Activated CD4-positive, alpha-beta T cell treated with anti-CD3 and anti-CD28 coated beads for 4 hours (primary cell): ENCODE measurements around the gene WDR31.

Source experiments
- DNase-seq, 2 donors: peaks; one replicate each; pipeline ENCODE4 v3.0.0-alpha.2; 2020

WDR31 gene

GRCh38 chr9:113290052-113290607, 49.9 kb downstream of the WDR31 start:
- DNase-seq, result no peak

- no peak for DNase-seq
Measured at GRCh38 chr9:113289091-113289490, 51.0 kb downstream of the WDR31 start.

GRCh38 chr9:113281356-113281755, 58.7 kb downstream of the WDR31 start:
- no peak for DNase-seq

- DNase-seq, result no peak
Measured at GRCh38 chr9:113278840-113279239, 61.2 kb downstream of the WDR31 start.

- DNase-seq, result peak; percentile 95
Measured at GRCh38 chr9:113275157-113276131, 64.6 kb downstream of the WDR31 start, which contains the start of the genes CDC26 and PRPF4. Gene CDC26, minus strand, starts transcription at chr9:113275572. Its CDS starts 3,065 bp downstream, at chr9:113272507. Gene PRPF4, plus strand, starts transcription at chr9:113275658. Its CDS starts 86 bp downstream, at chr9:113275744.

GRCh38 chr9:113274474-113275156, 65.5 kb downstream of the WDR31 start:
- peak; percentile 13 to 46 for DNase-seq

- DNase-seq, result no peak
Measured at GRCh38 chr9:113269871-113270270, 70.2 kb downstream of the WDR31 start.

- no peak for DNase-seq
Measured at GRCh38 chr9:113269355-113269754, 70.7 kb downstream of the WDR31 start.

GRCh38 chr9:113267911-113268566, 72.0 kb downstream of the WDR31 start:
- no peak for DNase-seq

- DNase-seq, result no peak
Measured at GRCh38 chr9:113266174-113266573, 73.9 kb downstream of the WDR31 start.
